Panc1 (cell line): ENCODE measurements around the gene CDKAL1. TPM values are rescaled to one million over a fixed set of nuclear protein-coding genes. Genes with fewer than 3 reads are reported as not detected.

Source experiments
- ATAC-seq: fragments of 200-7000 bp; cut with Tn5 transposase; 2 replicates; pipeline ENCODE4 v1.9.1; 2020; ENCODE audit warnings: mild to moderate bottlenecking, moderate library complexity
- BruUV-seq: library from RNA; stranded (reverse); fragments of 400-500 nt; replicated peaks from 2 replicates; lab custom pipeline; 2021; lab: Mats Ljungman, UMichigan
- CTCF ChIA-PET: fragments of 300-600 bp; sonication (Branson Sonifier 250); formaldehyde crosslinking; loops from one replicate; lab custom pipeline; 2022; ENCODE audit warnings: antibody characterized with exemption; lab: Charles Lee
- POLR2A ChIA-PET: fragments of 300-600 bp; sonication (Branson Sonifier 250); formaldehyde crosslinking; loops from one replicate; lab custom pipeline; 2022; ENCODE audit warnings: antibody characterized with exemption; lab: Charles Lee
- DNase-seq: peaks from one replicate; pipeline ENCODE4 v3.0.0-alpha.2; 2010; ENCODE audit warnings: low read depth, low spot score
- H3K27ac ChIP-seq: 2 replicates; pipeline ENCODE4 v1.5.1; 2011; ENCODE audit warnings: mild to moderate bottlenecking, low read length, inconsistent platforms
- H3K27me3 ChIP-seq: fragments of 200-500 bp; sonication (Bioruptor generic); 2 replicates; pipeline ENCODE4 v1.6.0; 2014; ENCODE audit warnings: low read length, inconsistent platforms; ENCODE audit not compliant: control insufficient read depth, insufficient read depth
- H3K36me3 ChIP-seq: fragments of 200-500 bp; sonication (Bioruptor generic); 2 replicates; pipeline ENCODE4 v1.5.1; 2014; ENCODE audit warnings: inconsistent platforms, mild to moderate bottlenecking, low read length, moderate library complexity; ENCODE audit not compliant: control insufficient read depth, insufficient read depth
- H3K4me1 ChIP-seq: 2 replicates; pipeline ENCODE4 v1.5.1; 2011; ENCODE audit warnings: inconsistent platforms, mild to moderate bottlenecking, low read length, moderate library complexity; ENCODE audit not compliant: control insufficient read depth, insufficient read depth
- H3K4me3 ChIP-seq, 2 experiments: 2 replicates each; pipeline ENCODE4 v1.5.1; 2011 to 2012; ENCODE audit warnings: low read depth in 2 of 2, low read length in 2 of 2, mild to moderate bottlenecking in 2 of 2, inconsistent platforms in 1 of 2, moderate library complexity in 1 of 2
- H3K9me3 ChIP-seq: fragments of 200-500 bp; sonication (Bioruptor generic); 2 replicates; pipeline ENCODE4 v1.5.1; 2014; ENCODE audit warnings: low read depth, mild to moderate bottlenecking, inconsistent platforms, low read length, moderate library complexity; ENCODE audit not compliant: control insufficient read depth, insufficient read depth
- CTCF ChIP-seq: fragments of 450-650 bp; IDR thresholded peaks from 2 replicates; pipeline ENCODE4 v1.5.1; 2017; ENCODE audit warnings: mild to moderate bottlenecking
- POLR2AphosphoS5 ChIP-seq: IDR thresholded peaks from 2 replicates; pipeline ENCODE4 v1.6.1; 2012; ENCODE audit warnings: mild to moderate bottlenecking, low read depth, low read length, moderate library complexity
- REST ChIP-seq, 2 experiments: IDR thresholded peaks; 2 replicates each; pipeline ENCODE4 v1.6.1; 2011 to 2012; ENCODE audit warnings: low read depth in 2 of 2, control low read depth in 1 of 2, low read length in 1 of 2, mild to moderate bottlenecking in 1 of 2, moderate library complexity in 1 of 2; ENCODE audit not compliant: insufficient read depth in 1 of 2
- SIN3A ChIP-seq: IDR thresholded peaks from 2 replicates; pipeline ENCODE4 v1.6.1; 2012; ENCODE audit warnings: low read depth, mild to moderate bottlenecking, low read length, moderate library complexity, borderline replicate concordance; ENCODE audit not compliant: insufficient read depth
- TCF7L2 ChIP-seq: IDR thresholded peaks from 2 replicates; pipeline ENCODE4 v1.6.1; 2011; ENCODE audit warnings: mild to moderate bottlenecking, low read depth, low read length, inconsistent platforms
- in situ Hi-C: cut with HindIII; loops from 2 replicates; pipeline ENCODE4 v1.10.0; 2016; ENCODE audit warnings: low sequenced_read_pairs, low pct_unique_long_range_greater_than_20kb
- intact Hi-C: fragments of 100-400 bp; cut with micrococcal nuclease; formaldehyde crosslinking; loops from one replicate; pipeline ENCODE4 v1.10.0; 2022; ENCODE audit not compliant: unreplicated experiment
- total RNA-seq: library from RNA; stranded (reverse); gene quantifications from one replicate; pipeline ENCODE4 v1.2.1, GENCODE V29; 2021; ENCODE audit not compliant: unreplicated experiment

Gene CDKAL1
- total RNA-seq, 1 experiment from 2014 or later, result 14.5 TPM

GRCh38 chr6:20707870-20708269, 173.6 kb downstream of the CDKAL1 start:
- no peaks in the 10 kb centered on the region for H3K27me3 ChIP-seq
- no peaks in the 10 kb centered on the region for H3K9me3 ChIP-seq
- ChIA-PET CTCF (no interaction called here), POLR2A (interaction anchor here (0.5 to 0.6 kb wide), 2 partner anchors 22 to 1270 kb away, joined by 3 to 4 read pairs; no protein-coding TSS in a partner anchor)
- TF ChIP-seq TCF7L2 (no peak), CTCF (no peak), SIN3A (no peak), REST (IDR thresholded peaks at IDR 0.05; ENCODE audit: insufficient read depth in 1 of 2, low read depth in 2 of 2, low read length in 1 of 2) (no peak), POLR2AphosphoS5 (no peak)
- no peak overlapping the region for H3K4me3 ChIP-seq
- no TSS peak for BruUV-seq
- ATAC-seq (no peak), DNase-seq (no peak)
- no peaks in the 10 kb centered on the region for H3K36me3 ChIP-seq
- H3K27ac ChIP-seq, result no peak overlapping the region
- intact Hi-C loops (no loop called here), in situ Hi-C loops (no loop called here)
- H3K4me1 ChIP-seq, result no peaks in the 10 kb centered on the region

- ATAC-seq, result no peak
- ChIA-PET CTCF (no interaction called here), POLR2A (no interaction called here)
- Histone ChIP-seq H3K27ac (no peak overlapping the region), H3K9me3 (no peaks in the 10 kb centered on the region), H3K27me3 (no peaks in the 10 kb centered on the region), H3K36me3 (no peaks in the 10 kb centered on the region), H3K4me3 (no peak overlapping the region), H3K4me1 (no peaks in the 10 kb centered on the region)
- intact Hi-C loops (no loop called here), in situ Hi-C loops (no loop called here)
- TF ChIP-seq REST (IDR thresholded peaks at IDR 0.05; ENCODE audit: insufficient read depth in 1 of 2, low read depth in 2 of 2, low read length in 1 of 2), result no peak
- TF ChIP-seq CTCF, result no peak
- TF ChIP-seq SIN3A, result no peak
- TF ChIP-seq POLR2AphosphoS5, result no peak
- TF ChIP-seq TCF7L2, result no peak
- BruUV-seq, result no TSS peak
- no peak for DNase-seq
Observed at GRCh38 chr6:20708367-20709124, 174.3 kb downstream of the CDKAL1 start.
